GM12865 (cell line): ENCODE data around the gene MRPL18.
A peak's percentile ranks its signal among the peaks of the same experiment; 100 is the strongest.

Experiments used
- DNase-seq: peaks from one replicate; pipeline ENCODE4 v3.0.0; 2010; ENCODE audit warnings: low read depth
- H3K4me3 ChIP-seq: 2 replicates; pipeline ENCODE4 v1.5.1; 2011; ENCODE audit warnings: mild to moderate bottlenecking, low read depth, low read length, control low read depth
- TF ChIP-seq, protein P1 (sequence below): IDR thresholded peaks from 2 replicates; pipeline ENCODE4 v1.5.1; 2011; ENCODE audit warnings: low read length, control low read depth, low read depth, inconsistent platforms; ENCODE audit not compliant: insufficient read depth; ENCODE audit errors: missing control alignments

Gene MRPL18

GRCh38 chr6:159754401-159754800, 35.9 kb upstream of the MRPL18 start:
- TF ChIP-seq, protein P1, sequence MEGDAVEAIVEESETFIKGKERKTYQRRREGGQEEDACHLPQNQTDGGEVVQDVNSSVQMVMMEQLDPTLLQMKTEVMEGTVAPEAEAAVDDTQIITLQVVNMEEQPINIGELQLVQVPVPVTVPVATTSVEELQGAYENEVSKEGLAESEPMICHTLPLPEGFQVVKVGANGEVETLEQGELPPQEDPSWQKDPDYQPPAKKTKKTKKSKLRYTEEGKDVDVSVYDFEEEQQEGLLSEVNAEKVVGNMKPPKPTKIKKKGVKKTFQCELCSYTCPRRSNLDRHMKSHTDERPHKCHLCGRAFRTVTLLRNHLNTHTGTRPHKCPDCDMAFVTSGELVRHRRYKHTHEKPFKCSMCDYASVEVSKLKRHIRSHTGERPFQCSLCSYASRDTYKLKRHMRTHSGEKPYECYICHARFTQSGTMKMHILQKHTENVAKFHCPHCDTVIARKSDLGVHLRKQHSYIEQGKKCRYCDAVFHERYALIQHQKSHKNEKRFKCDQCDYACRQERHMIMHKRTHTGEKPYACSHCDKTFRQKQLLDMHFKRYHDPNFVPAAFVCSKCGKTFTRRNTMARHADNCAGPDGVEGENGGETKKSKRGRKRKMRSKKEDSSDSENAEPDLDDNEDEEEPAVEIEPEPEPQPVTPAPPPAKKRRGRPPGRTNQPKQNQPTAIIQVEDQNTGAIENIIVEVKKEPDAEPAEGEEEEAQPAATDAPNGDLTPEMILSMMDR = no peak
- no peak for DNase-seq
- H3K4me3 ChIP-seq = no peak overlapping the region

DNA sequence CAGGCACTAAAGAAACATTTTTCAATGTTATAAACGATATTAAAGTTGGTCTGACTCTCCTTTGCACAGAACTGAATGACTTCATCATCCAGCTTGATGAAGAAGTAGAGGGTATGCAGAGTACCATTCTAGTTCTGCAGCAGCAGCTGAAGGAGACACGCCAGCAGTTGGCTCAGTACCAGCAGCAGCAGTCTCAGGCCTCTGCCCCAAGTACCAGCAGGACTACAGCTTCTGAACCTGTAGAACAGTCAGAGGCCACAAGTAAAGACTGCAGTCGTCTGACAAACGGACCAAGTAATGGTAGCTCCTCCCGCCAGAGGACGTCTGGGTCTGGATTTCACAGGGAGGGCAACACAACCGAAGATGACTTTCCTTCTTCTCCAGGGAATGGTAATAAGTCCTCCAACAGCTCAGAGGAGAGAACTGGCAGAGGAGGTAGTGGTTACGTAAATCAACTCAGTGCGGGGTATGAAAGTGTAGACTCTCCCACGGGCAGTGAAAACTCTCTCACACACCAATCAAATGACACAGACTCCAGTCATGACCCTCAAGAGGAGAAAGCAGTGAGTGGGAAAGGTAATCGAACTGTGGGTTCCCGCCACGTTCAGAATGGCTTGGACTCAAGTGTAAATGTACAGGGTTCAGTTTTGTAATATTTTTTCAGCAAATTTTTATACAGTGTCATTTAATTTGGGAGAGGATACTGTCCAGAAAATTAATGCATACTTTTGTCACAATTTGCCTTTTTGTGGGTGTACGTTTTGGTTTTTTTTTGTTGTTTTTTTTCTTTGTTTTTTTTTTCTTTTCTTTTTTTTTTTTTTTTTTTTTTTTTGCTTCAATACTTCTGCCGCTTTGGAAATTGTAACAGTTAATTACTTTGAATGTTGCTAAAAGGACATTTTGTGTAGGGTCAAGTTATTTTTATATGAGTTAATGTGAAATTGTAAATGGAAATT, 35.0 kb upstream of the MRPL18 start:
- DNase-seq = no peak
- no peak overlapping the region for H3K4me3 ChIP-seq
- TF ChIP-seq, protein P1 = no peak

GRCh38 chr6:159756508-159756907, 33.8 kb upstream of the MRPL18 start:
- no peak for DNase-seq
- TF ChIP-seq, protein P1 = no peak
- no peak overlapping the region for H3K4me3 ChIP-seq

DNA sequence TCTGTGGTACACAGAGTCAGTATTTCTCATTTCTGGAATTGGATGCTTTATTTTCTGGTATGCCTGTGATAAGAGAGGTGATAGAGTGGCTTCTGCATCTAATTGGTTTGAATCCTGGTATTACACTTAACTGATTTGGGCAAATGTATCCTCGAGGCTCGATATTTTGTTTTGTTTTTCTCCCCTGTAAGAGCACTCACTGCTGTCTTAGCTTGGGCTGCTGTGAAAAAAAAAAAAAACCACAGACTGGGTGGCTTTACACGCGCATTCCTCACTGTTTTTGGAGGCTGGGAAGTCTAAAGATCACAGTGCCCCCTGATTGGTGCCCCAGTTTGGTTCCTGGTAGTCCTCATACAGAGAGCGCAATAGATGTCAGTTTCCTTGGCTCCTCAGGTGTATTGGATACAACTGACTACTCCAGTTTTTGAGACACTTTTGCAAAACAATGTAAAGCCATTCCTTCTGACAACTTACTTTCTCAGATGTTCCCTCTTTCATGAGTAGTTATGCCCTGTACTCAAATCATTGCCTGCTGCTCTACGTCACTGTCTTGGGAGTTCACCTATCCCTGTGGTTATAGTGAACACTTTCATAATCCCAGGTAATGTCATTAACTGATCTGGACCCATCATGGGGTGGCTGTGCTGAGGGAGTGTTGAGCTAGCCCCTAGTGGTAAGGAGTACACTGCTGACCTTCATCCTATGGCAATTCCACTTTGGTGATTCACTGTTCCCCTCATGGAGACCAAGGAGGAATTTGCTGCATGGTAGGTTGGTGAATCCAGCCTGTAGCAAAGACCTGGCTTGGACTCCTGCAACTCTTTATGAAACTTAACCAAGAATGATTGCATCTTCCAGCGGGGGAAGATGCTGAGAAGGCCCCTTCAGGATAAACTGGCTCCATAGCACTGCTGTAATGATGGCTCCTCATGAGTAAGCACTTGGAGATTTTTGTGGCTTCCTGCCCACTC, 32.0 kb upstream of the MRPL18 start:
- no peak overlapping the region for H3K4me3 ChIP-seq
- DNase-seq = no peak
- TF ChIP-seq, protein P1 = peak; percentile 2

DNA sequence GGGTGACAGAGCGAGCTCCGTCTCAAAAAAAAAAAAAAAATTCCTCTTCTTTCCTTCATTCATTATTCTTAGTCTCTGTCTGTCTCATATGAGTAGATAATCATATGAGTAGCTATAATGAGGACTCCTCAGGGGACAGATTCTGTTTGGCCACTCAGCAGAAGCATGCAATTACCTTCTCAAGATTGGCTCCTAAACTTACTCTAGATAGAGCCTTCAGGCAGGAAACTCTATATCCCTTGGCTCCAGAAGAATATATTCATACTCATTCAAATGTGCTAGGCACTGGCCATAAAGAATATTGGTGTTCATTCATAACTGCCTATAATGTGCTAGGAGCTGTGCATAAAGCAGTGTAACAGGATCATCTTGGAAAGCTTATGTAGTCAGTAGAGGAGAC, 30.6 kb upstream of the MRPL18 start:
- TF ChIP-seq, protein P1 = no peak
- DNase-seq = no peak
- H3K4me3 ChIP-seq = no peak overlapping the region

DNA sequence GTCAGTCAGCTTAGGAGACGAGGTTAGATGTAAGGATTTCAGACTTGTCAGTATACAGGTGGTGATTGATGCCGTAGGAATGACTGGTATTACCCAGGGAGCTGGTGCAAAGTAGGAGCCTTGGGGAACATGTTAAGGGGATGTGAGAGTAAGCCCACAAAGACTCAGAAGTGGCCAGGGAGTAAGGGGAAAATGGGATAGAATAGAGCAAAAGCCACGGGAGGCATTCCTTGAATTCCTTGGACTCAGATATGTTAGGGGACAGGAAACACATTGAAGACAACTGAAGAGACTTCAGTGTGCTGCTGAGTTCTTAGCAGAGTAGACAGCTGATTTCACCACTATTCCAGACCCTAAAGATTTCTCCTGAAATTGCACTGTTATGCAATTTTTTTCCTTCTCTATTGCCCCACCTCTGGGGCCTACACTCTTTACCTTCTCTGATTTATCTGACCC, 29.6 kb upstream of the MRPL18 start:
- DNase-seq = no peak
- peak overlapping the region; percentile 81 for H3K4me3 ChIP-seq
- TF ChIP-seq, protein P1 = no peak
